Mesendoderm (in vitro differentiated cells): ENCODE data around the gene SH3BP5.

Source experiments
- DNase-seq: peaks from one replicate; pipeline ENCODE4 v3.0.0; 2013
- H2AK5ac ChIP-seq: 2 replicates; pipeline ENCODE4 v1.6.1; 2013; ENCODE audit warnings: low read length, inconsistent platforms
- H2BK120ac ChIP-seq: 2 replicates; pipeline ENCODE4 v1.6.1; 2013; ENCODE audit warnings: low read depth, mild to moderate bottlenecking, low read length, moderate library complexity, mixed read lengths
- H2BK15ac ChIP-seq: replicated peaks from 2 replicates; pipeline ENCODE4 v1.6.1; 2013; ENCODE audit warnings: low read depth, mild to moderate bottlenecking, moderate library complexity
- H2BK5ac ChIP-seq: 2 replicates; pipeline ENCODE4 v1.6.1; 2013; ENCODE audit warnings: low read length, inconsistent platforms
- H3K18ac ChIP-seq: 2 replicates; pipeline ENCODE4 v1.6.1; 2013; ENCODE audit warnings: mild to moderate bottlenecking, low read length, mixed read lengths
- H3K23ac ChIP-seq: one replicate; pipeline ENCODE4 v1.6.1; 2013; ENCODE audit warnings: low read length
- H3K27ac ChIP-seq: 2 replicates; pipeline ENCODE4 v1.5.1; 2013; ENCODE audit warnings: low read depth, mild to moderate bottlenecking, inconsistent platforms, low read length, moderate library complexity
- H3K27me3 ChIP-seq: 2 replicates; pipeline ENCODE4 v1.6.1; 2013; ENCODE audit warnings: low read length, control low read depth, mild to moderate bottlenecking, inconsistent platforms; ENCODE audit not compliant: insufficient read depth, poor library complexity
- H3K36me3 ChIP-seq: 2 replicates; pipeline ENCODE4 v1.6.1; 2013; ENCODE audit warnings: low read length, inconsistent platforms; ENCODE audit not compliant: control insufficient read depth, insufficient read depth
- H3K4ac ChIP-seq: one replicate; pipeline ENCODE4 v1.6.1; 2013; ENCODE audit warnings: low read depth, mild to moderate bottlenecking, low read length, moderate library complexity
- H3K4me1 ChIP-seq: 2 replicates; pipeline ENCODE4 v1.6.1; 2013; ENCODE audit warnings: low read depth, low read length, inconsistent platforms; ENCODE audit not compliant: control insufficient read depth
- H3K4me2 ChIP-seq: 2 replicates; pipeline ENCODE4 v1.6.1; 2013; ENCODE audit warnings: low read length
- H3K4me3 ChIP-seq: 2 replicates; pipeline ENCODE4 v1.5.1; 2013; ENCODE audit warnings: mild to moderate bottlenecking, low read length
- H3K56ac ChIP-seq: one replicate; pipeline ENCODE4 v1.6.1; 2013; ENCODE audit warnings: low read length
- H3K79me1 ChIP-seq: 2 replicates; pipeline ENCODE4 v1.6.1; 2013; ENCODE audit warnings: low read length, inconsistent platforms
- H3K79me2 ChIP-seq: 2 replicates; pipeline ENCODE4 v1.6.1; 2013; ENCODE audit warnings: mild to moderate bottlenecking, low read length; ENCODE audit not compliant: control insufficient read depth, insufficient read depth
- H3K9ac ChIP-seq: 2 replicates; pipeline ENCODE4 v1.6.1; 2013; ENCODE audit warnings: low read length, inconsistent platforms
- H4K5ac ChIP-seq: one replicate; pipeline ENCODE4 v1.6.1; 2013; ENCODE audit warnings: low read length
- H4K8ac ChIP-seq: one replicate; pipeline ENCODE4 v1.6.1; 2013; ENCODE audit warnings: low read depth, mild to moderate bottlenecking, control low read depth, low read length, moderate library complexity
- WGBS: extraction: QIAGEN DNeasy Blood & Tissue Kit; methylation state at CpG from one replicate; pipeline ENCODE4 v1.1.7; 2013; ENCODE audit warnings: low lambda C conversion rate, missing lambda C conversion rate; ENCODE audit not compliant: insufficient coverage; ENCODE audit errors: extremely low coverage; 5-methylcytosine and 5-hydroxymethylcytosine counted together

The SH3BP5 gene

DNA sequence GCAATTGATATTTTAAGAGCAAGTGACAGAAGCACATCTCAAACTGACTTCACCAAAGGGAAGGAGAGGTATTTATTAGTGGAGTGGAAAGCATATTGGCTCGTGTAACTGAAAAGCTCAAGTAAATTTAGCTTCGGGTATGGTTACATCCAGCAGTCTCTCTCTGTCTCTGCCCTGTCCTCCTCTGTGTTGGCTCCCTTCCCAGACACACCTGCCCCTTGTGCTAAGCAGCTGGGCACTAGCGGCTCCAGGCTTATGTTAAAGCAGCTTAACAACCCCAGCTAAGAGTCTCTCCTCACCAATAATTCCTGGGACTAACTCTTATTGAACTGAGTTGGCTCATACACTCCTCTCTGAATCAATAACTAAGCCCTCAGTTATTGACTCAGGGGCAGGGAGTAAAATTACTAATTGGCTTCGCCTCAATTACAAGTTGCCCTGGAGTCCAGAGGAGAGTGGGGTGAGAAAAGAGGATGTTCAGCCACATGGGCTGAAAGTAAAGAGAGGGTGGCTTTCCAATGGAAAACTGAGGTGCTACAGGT lies 12.8 kb upstream of the SH3BP5 start:
- no peak overlapping the region for H3K4me3 ChIP-seq
- no peak overlapping the region for H2BK15ac ChIP-seq
- H4K5ac ChIP-seq = no peak overlapping the region
- no peaks in the 10 kb centered on the region for H3K36me3 ChIP-seq
- H2BK120ac ChIP-seq = no peak overlapping the region
- WGBS = no CpG with 5 or more reads among the region's 4 CpGs
- no peak overlapping the region for H3K9ac ChIP-seq
- no peak overlapping the region for H3K4me2 ChIP-seq
- H3K23ac ChIP-seq = no peak overlapping the region
- H2BK5ac ChIP-seq = no peak overlapping the region
- H3K79me1 ChIP-seq = no peaks in the 10 kb centered on the region
- no peaks in the 10 kb centered on the region for H3K79me2 ChIP-seq
- no peaks in the 10 kb centered on the region for H3K27me3 ChIP-seq
- no peak overlapping the region for H3K27ac ChIP-seq
- no peak overlapping the region for H3K4ac ChIP-seq
- no peak overlapping the region for H2AK5ac ChIP-seq
- H3K4me1 ChIP-seq = no peaks in the 10 kb centered on the region
- no peak for DNase-seq
- H3K18ac ChIP-seq = no peak overlapping the region
- H3K56ac ChIP-seq = no peak overlapping the region
- H4K8ac ChIP-seq = no peak overlapping the region

DNA sequence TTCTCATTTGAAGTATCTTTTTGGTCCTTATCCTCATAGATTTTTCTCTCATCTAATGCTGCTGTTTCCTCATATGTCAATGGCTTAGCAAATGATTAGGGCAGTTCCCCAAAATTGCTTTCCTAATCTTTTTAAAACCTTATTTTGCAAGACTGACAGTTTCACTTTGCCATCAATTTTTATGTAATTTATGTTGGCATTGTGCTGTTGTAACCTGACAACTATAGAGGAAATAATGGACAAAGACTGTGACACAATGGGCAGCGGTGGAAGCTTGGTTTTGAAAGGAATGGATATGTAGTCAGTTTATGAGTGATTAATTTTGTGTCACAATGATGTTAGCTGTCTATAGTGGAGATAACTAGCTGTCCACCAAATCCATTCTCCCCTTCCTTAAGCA lies 10.6 kb upstream of the SH3BP5 start:
- no peak overlapping the region for H2BK120ac ChIP-seq
- H3K4ac ChIP-seq = no peak overlapping the region
- H3K18ac ChIP-seq = no peak overlapping the region
- H4K8ac ChIP-seq = no peak overlapping the region
- H3K79me1 ChIP-seq = no peaks in the 10 kb centered on the region
- H2AK5ac ChIP-seq = no peak overlapping the region
- no CpG with 5 or more reads among the region's 1 CpG for WGBS
- no peak overlapping the region for H3K9ac ChIP-seq
- no peak overlapping the region for H3K23ac ChIP-seq
- no peak overlapping the region for H2BK15ac ChIP-seq
- H3K27ac ChIP-seq = no peak overlapping the region
- H2BK5ac ChIP-seq = no peak overlapping the region
- no peak for DNase-seq
- no peaks in the 10 kb centered on the region for H3K27me3 ChIP-seq
- no peaks in the 10 kb centered on the region for H3K79me2 ChIP-seq
- H3K56ac ChIP-seq = no peak overlapping the region
- H3K4me3 ChIP-seq = no peak overlapping the region
- H3K4me2 ChIP-seq = no peak overlapping the region
- no peak overlapping the region for H4K5ac ChIP-seq
- H3K36me3 ChIP-seq = no peaks in the 10 kb centered on the region
- no peaks in the 10 kb centered on the region for H3K4me1 ChIP-seq

DNA sequence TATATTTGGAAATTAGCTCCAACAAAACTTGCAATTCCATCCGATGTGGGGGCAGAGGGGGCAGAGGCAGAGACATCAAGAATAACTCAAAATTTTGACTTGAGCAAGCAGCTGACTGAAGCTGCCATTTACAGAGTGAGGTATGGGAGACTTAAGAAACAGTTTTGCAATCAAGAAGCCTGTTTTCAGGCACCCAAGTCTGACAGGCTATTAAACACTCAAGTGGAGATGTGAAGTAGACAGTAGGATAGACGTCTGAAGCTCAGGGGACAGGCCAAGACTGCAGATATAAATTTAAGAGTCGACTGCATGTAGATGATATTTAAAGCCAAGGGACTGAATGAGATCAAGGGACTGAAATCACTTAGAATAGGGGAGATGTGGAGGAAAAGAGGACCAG lies 9.9 kb upstream of the SH3BP5 start:
- H3K23ac ChIP-seq = no peak overlapping the region
- H2AK5ac ChIP-seq = no peak overlapping the region
- no peak overlapping the region for H3K4me3 ChIP-seq
- H3K27ac ChIP-seq = no peak overlapping the region
- no peaks in the 10 kb centered on the region for H3K79me1 ChIP-seq
- H3K4ac ChIP-seq = no peak overlapping the region
- H3K56ac ChIP-seq = no peak overlapping the region
- H3K18ac ChIP-seq = no peak overlapping the region
- no peaks in the 10 kb centered on the region for H3K27me3 ChIP-seq
- H4K5ac ChIP-seq = no peak overlapping the region
- no peak for DNase-seq
- no peak overlapping the region for H2BK5ac ChIP-seq
- no peaks in the 10 kb centered on the region for H3K79me2 ChIP-seq
- no peaks in the 10 kb centered on the region for H3K4me1 ChIP-seq
- H2BK15ac ChIP-seq = no peak overlapping the region
- H3K36me3 ChIP-seq = no peaks in the 10 kb centered on the region
- H2BK120ac ChIP-seq = no peak overlapping the region
- no peak overlapping the region for H4K8ac ChIP-seq
- H3K9ac ChIP-seq = no peak overlapping the region
- no peak overlapping the region for H3K4me2 ChIP-seq
- WGBS = no CpG with 5 or more reads among the region's 3 CpGs

DNA sequence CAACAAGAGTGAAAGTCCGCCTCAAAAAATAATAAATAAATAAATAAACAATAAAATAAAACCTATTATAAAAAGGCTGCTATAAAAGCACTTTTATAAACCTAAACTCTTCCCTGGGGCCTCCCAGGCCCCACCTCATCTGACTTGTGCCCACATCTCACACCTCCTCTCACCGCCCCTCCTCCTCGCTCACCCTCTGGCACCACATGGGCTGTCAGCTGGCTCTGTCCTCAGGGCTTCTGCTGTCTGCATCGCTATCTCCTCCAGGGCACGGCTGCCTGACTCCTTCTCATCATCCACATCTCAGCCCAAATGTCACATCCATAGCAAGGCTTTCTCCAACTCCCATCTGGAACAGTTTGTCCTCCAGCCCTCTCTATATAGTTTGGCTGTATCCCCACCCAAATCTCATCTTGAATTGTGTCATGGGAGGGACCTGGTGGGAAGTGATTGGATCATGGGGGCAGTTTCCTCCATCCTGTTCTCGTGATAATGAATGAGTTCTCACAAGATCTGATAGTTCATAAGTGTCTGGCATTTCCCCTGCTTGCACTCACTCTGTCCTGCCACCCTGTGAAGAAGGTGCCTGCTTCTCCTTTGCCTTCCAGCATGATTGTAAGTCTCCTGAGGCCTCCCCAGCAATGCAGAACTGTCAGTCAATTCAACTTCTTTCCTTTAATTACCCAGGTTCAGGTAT lies 8.8 kb upstream of the SH3BP5 start:
- no peak overlapping the region for H3K4ac ChIP-seq
- no peak overlapping the region for H3K4me3 ChIP-seq
- H3K79me2 ChIP-seq = no peaks in the 10 kb centered on the region
- no peaks in the 10 kb centered on the region for H3K27me3 ChIP-seq
- H4K8ac ChIP-seq = no peak overlapping the region
- no peak for DNase-seq
- no peak overlapping the region for H2AK5ac ChIP-seq
- H2BK120ac ChIP-seq = no peak overlapping the region
- no peaks in the 10 kb centered on the region for H3K79me1 ChIP-seq
- no peak overlapping the region for H3K18ac ChIP-seq
- H2BK5ac ChIP-seq = no peak overlapping the region
- no peaks in the 10 kb centered on the region for H3K36me3 ChIP-seq
- no peaks in the 10 kb centered on the region for H3K4me1 ChIP-seq
- H4K5ac ChIP-seq = no peak overlapping the region
- no peak overlapping the region for H3K23ac ChIP-seq
- WGBS = no CpG with 5 or more reads among the region's 6 CpGs
- H3K56ac ChIP-seq = no peak overlapping the region
- no peak overlapping the region for H3K4me2 ChIP-seq
- no peak overlapping the region for H3K9ac ChIP-seq
- H2BK15ac ChIP-seq = no peak overlapping the region
- H3K27ac ChIP-seq = no peak overlapping the region

DNA sequence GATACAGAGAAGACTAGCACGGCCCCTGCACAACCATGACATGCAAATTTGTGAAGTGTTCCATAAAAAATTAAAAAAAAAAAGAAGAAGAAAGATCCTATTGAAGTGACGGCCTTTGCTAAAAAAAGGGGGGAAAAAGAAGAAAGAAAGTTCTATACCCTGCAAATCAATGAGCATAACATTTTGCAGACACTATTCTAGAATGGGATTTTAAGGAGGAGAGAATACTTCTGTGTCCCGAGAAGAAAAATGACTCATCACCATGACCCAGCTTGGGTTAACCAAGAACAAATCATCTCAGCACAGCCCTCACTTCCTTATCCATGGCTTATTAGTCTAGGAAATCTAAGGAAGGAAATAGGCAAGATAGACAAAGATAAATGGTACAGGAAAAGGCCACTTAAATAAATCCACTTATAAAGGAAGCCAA lies 7.4 kb upstream of the SH3BP5 start:
- H3K4me3 ChIP-seq = no peak overlapping the region
- H2BK15ac ChIP-seq = no peak overlapping the region
- H3K27ac ChIP-seq = no peak overlapping the region
- no peak overlapping the region for H4K5ac ChIP-seq
- DNase-seq = no peak
- H2BK5ac ChIP-seq = no peak overlapping the region
- no peak overlapping the region for H3K23ac ChIP-seq
- no peaks in the 10 kb centered on the region for H3K36me3 ChIP-seq
- H3K56ac ChIP-seq = no peak overlapping the region
- no peak overlapping the region for H3K4ac ChIP-seq
- no peaks in the 10 kb centered on the region for H3K79me1 ChIP-seq
- no peak overlapping the region for H3K9ac ChIP-seq
- H3K4me1 ChIP-seq = no peaks in the 10 kb centered on the region
- H2AK5ac ChIP-seq = no peak overlapping the region
- WGBS = no CpG with 5 or more reads among the region's 3 CpGs
- H3K18ac ChIP-seq = no peak overlapping the region
- H3K79me2 ChIP-seq = no peaks in the 10 kb centered on the region
- no peak overlapping the region for H2BK120ac ChIP-seq
- H3K4me2 ChIP-seq = no peak overlapping the region
- no peaks in the 10 kb centered on the region for H3K27me3 ChIP-seq
- no peak overlapping the region for H4K8ac ChIP-seq

DNA sequence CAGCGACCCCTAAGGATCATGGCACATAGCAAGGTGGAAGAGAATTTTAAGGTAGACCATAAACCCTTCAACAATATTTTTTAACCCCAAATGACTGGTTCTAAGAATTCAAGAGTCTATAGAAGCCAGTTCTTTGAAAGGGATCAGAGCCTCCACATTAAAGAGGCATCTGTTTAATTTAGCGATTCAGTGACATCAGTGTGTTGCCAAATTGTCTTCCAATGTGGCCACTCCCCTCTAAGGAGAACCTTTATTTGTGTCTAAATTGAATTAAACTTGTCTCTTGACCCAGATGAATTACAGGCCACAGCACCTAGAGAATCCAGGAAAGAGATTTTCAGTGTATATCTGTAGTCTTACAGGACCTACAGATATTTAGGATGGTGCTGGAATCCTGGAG lies 6.6 kb upstream of the SH3BP5 start:
- H3K4me1 ChIP-seq = no peaks in the 10 kb centered on the region
- WGBS = no CpG with 5 or more reads among the region's 2 CpGs
- no peak overlapping the region for H3K18ac ChIP-seq
- H2AK5ac ChIP-seq = no peak overlapping the region
- H3K4ac ChIP-seq = no peak overlapping the region
- H2BK5ac ChIP-seq = no peak overlapping the region
- H4K5ac ChIP-seq = no peak overlapping the region
- no peaks in the 10 kb centered on the region for H3K79me1 ChIP-seq
- H3K23ac ChIP-seq = no peak overlapping the region
- H2BK120ac ChIP-seq = no peak overlapping the region
- H3K9ac ChIP-seq = no peak overlapping the region
- no peaks in the 10 kb centered on the region for H3K79me2 ChIP-seq
- no peaks in the 10 kb centered on the region for H3K36me3 ChIP-seq
- H3K4me3 ChIP-seq = no peak overlapping the region
- H3K27ac ChIP-seq = no peak overlapping the region
- H2BK15ac ChIP-seq = no peak overlapping the region
- H4K8ac ChIP-seq = no peak overlapping the region
- H3K27me3 ChIP-seq = no peaks in the 10 kb centered on the region
- no peak for DNase-seq
- H3K4me2 ChIP-seq = no peak overlapping the region
- no peak overlapping the region for H3K56ac ChIP-seq
